ENCODE data around the gene CEL.

DNA sequence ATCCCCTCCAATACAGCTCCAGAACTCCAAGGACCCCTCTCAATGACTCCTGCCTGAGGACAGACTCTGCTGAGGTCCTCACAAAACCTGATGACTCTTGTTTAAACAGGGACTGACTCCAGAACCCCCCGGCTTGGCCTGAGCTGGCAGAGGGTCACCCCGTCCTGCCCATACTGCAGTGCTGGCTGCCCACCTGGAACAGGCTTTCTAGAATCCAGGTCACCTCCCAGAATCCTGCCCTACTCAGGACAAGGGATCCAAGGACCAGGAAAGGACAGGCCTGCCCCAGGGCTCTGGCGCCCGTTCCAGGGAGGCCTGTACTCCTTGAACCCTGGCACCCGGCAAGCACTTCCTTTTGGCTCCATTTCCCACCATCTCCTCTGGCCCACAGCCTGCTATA lies 37.1 kb downstream of the CEL start:
- TF ChIP-seq CTCF (conservative IDR thresholded peaks at IDR 0.05; ENCODE audit: low read depth, low read length) (no peak), EZH2 (IDR thresholded peaks at IDR 0.05; ENCODE audit: borderline replicate concordance, low read depth, low read length, poor library complexity, severe bottlenecking) (no peak)

Data from A673 (cell line).